Esophagus muscularis mucosa (tissue), 4 donors: ENCODE results near the gene ABCC1. TPM values are rescaled to one million over a fixed set of nuclear protein-coding genes. Genes with fewer than 3 reads are reported as not detected.
"Not testable (repeated sequence)": the region's sequence is repeated elsewhere in the genome, so short reads cannot be mapped to it uniquely, and the experiment has no call there.

Experiments used
- DNase-seq: peaks from one replicate; pipeline ENCODE4 v3.0.0-alpha.2; 2017; ENCODE audit errors: extremely low spot score
- H3K27ac ChIP-seq, 4 donors: fragments of 200-600 bp; sonication (generic); replicated peaks in 1 of 4; 1 replicate in 3 of 4; 2 replicates in 1 of 4; pipeline ENCODE4 v1.5.1; 2016 to 2019; ENCODE audit warnings: mild to moderate bottlenecking in 1 of 4
- H3K27me3 ChIP-seq, 4 donors: fragments of 200-600 bp; sonication (generic); one replicate each; pipeline versions ENCODE4 v1.5.1 to v1.6.0; 2016 to 2019
- H3K36me3 ChIP-seq, 4 donors: fragments of 200-600 bp; sonication (generic); one replicate each; pipeline ENCODE4 v1.5.1; 2016 to 2019
- H3K4me1 ChIP-seq, 4 donors: fragments of 200-600 bp; sonication (generic); one replicate each; pipeline ENCODE4 v1.5.1; 2016 to 2019
- H3K4me3 ChIP-seq, 4 donors: fragments of 200-600 bp; sonication (generic); 1 replicate in 2 of 4; 2 replicates in 2 of 4; pipeline ENCODE4 v1.5.1; 2016 to 2019; ENCODE audit warnings: mild to moderate bottlenecking in 4 of 4, moderate library complexity in 1 of 4
- H3K9me3 ChIP-seq, 4 donors: fragments of 200-600 bp; sonication (generic); 1 replicate in 3 of 4; 2 replicates in 1 of 4; pipeline ENCODE4 v1.5.1; 2016 to 2019
- CTCF ChIP-seq, 3 experiments: fragments of 200-600 bp in 2 of 3; fragments of 450-650 bp in 1 of 3; sonication (generic) in 2 of 3; IDR thresholded peaks; one replicate each; pipeline ENCODE4 v1.5.1; 2017 to 2019; ENCODE audit warnings: antibody characterized with exemption in 3 of 3, mild to moderate bottlenecking in 2 of 3, moderate library complexity in 1 of 3
- EP300 ChIP-seq: sonication (generic); formaldehyde crosslinking; IDR thresholded peaks from one replicate; pipeline ENCODE4 v1.6.1; 2017; ENCODE audit warnings: antibody characterized with exemption
- POLR2A ChIP-seq: fragments of 450-650 bp; IDR thresholded peaks from one replicate; pipeline ENCODE4 v1.6.1; 2017; ENCODE audit warnings: antibody characterized with exemption, moderate library complexity, mild to moderate bottlenecking, low read depth
- POLR2AphosphoS5 ChIP-seq, 2 donors: sonication (generic); formaldehyde crosslinking; IDR thresholded peaks; one replicate each; pipeline ENCODE4 v1.6.1; 2017; ENCODE audit warnings: antibody characterized with exemption in 2 of 2
- WGBS: methylation state at CpG from one replicate; pipeline ENCODE4 v1.1.5; 2018; 5-methylcytosine and 5-hydroxymethylcytosine counted together
- intact Hi-C: fragments of 100-400 bp; cut with DNase I; formaldehyde crosslinking; loops from one replicate; pipeline ENCODE4 v1.15.1; 2023
- total RNA-seq, 4 donors: library from RNA; depleted of rRNA; stranded (reverse); fragments of >200 nt; gene quantifications; one replicate each; pipeline versions ENCODE4 v1.1.0 to v1.2.1, GENCODE V29; 2016

The ABCC1 gene
- total RNA-seq, 4 donors from 2014 or later = 61.8 to 141 (median 103) TPM

GRCh38 chr16:16176328-16176727 is 226.9 kb downstream of the ABCC1 start:
- H3K36me3 ChIP-seq = no peaks in the 10 kb centered on the region
- DNase-seq = no peak
- intact Hi-C loops = no loop called here
- peaks cover 0 to 5% (median 0%) of the 10 kb centered on the region in 4 donors for H3K9me3 ChIP-seq
- H3K4me1 ChIP-seq = peaks cover 0 to 3% (median 0%) of the 10 kb centered on the region in 4 donors
- no peak for TF ChIP-seq CTCF (IDR thresholded peaks at IDR 0.05)
- TF ChIP-seq POLR2A = no peak
- no peak for TF ChIP-seq POLR2AphosphoS5 (IDR thresholded peaks at IDR 0.05)
- no peak for TF ChIP-seq EP300
- H3K27ac ChIP-seq = no peak overlapping the region
- H3K4me3 ChIP-seq = no peak overlapping the region
- no peaks in the 10 kb centered on the region for H3K27me3 ChIP-seq

DNA sequence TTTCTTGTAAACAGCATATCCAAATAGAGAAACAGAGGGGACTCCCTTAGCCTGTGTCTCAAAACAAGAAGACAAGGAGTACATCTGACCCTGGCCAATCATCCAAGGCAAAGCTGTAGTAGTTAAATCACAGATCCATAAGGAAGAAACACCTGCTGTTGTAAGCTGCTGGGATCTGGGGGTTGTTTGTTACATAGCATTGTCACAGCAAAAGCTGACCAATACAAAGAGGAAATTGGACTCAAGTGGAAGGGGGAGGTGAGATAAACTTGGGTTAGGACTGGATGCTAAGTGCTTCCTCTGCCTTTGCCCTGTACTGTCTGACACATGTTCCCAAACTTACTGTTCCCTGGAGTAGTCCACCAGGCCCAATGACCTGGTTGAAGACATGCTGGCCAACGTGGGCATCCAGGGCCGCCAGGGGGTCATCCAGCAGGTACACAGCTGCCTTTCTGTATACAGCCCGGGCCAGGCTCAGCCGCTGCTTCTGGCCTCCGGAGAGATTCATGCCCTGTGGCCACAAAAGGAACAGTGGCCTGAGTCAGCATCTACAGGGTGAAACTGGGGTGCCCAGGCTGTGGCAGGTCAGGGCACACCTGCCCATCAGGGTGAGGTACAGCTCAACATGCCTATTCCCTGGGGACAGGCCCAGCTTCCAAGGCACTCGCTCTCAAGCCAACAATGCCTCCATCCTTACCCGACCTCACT is 229.2 kb downstream of the ABCC1 start:
- Histone ChIP-seq H3K9me3 (peaks cover 0 to 5% (median 0%) of the 10 kb centered on the region in 4 donors), H3K4me1 (peaks cover 0 to 3% (median 0%) of the 10 kb centered on the region in 4 donors), H3K4me3 (no peak overlapping the region), H3K27ac (no peak overlapping the region), H3K27me3 (no peaks in the 10 kb centered on the region), H3K36me3 (no peaks in the 10 kb centered on the region)
- intact Hi-C loops = no loop called here
- no peak for TF ChIP-seq CTCF (IDR thresholded peaks at IDR 0.05)
- no peak for TF ChIP-seq POLR2AphosphoS5 (IDR thresholded peaks at IDR 0.05)
- TF ChIP-seq POLR2A = no peak
- TF ChIP-seq EP300 = no peak
- WGBS = 83% methylated on average over 6 of the region's 7 CpGs
- DNase-seq = no peak

GRCh38 chr16:16181748-16182147 is 232.3 kb downstream of the ABCC1 start:
- intact Hi-C loops = not testable (repeated sequence)
- 78% methylated on average over 3 of the region's 3 CpGs for WGBS

DNA sequence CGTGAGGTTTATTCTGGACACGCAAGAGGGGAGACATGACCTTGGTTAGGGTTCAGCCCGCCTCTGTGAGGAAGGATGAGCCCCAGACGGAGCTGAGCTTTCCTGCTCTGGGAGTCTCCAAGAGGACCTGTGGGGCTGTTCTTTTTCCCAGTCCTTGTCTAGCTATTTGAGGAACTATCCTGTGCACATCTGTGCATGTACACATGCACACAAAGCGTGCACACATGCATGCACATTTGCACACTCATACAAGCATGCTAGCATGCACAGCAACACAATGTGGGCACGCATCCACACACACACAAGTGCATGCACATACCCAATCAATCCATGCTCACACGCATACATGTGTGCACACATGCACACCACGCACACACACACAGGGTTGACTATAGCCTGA is 233.5 kb downstream of the ABCC1 start:
- no peak for TF ChIP-seq CTCF (IDR thresholded peaks at IDR 0.05)
- no peak for TF ChIP-seq EP300
- H3K9me3 ChIP-seq = no peaks in the 10 kb centered on the region
- H3K4me3 ChIP-seq = no peak overlapping the region
- H3K4me1 ChIP-seq = no peaks in the 10 kb centered on the region
- no peak for DNase-seq
- intact Hi-C loops = no loop called here
- 90% methylated on average over 6 of the region's 8 CpGs for WGBS
- no peaks in the 10 kb centered on the region for H3K36me3 ChIP-seq
- no peak overlapping the region for H3K27ac ChIP-seq
- no peaks in the 10 kb centered on the region for H3K27me3 ChIP-seq

More at GRCh38 chr16:16181748-16182147, 232.3 kb downstream of the ABCC1 start:
- not testable (repeated sequence) for H3K27ac ChIP-seq, H3K9me3 ChIP-seq, H3K4me1 ChIP-seq, H3K4me3 ChIP-seq, H3K27me3 ChIP-seq, DNase-seq, H3K36me3 ChIP-seq

DNA sequence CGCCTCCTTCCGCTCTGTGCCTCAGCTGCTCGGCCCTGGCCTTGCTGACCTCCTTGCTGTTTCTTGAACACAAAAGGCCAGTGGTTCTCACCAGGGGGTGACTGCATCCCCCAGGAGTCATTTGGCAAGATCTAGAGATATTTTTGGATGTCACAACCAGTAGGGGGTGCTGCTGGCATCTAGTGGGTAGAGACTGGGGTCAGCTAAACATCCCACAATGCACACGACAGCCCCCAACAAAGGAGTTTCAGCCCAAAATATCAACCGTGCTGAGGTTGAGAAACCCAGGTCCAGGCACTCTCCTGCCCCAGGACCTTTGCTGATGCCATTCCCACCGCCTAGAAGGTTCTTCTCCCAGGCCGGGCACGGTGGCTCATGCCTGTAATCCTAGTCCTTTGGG is 234.1 kb downstream of the ABCC1 start:
- H3K4me3 ChIP-seq = no peak overlapping the region
- no peak overlapping the region for H3K27ac ChIP-seq
- no peaks in the 10 kb centered on the region for H3K36me3 ChIP-seq
- no peak for TF ChIP-seq EP300
- intact Hi-C loops = no loop called here
- no peak for DNase-seq
- WGBS = 80% methylated on average over 8 of the region's 8 CpGs
- no peaks in the 10 kb centered on the region for H3K27me3 ChIP-seq
- no peaks in the 10 kb centered on the region for H3K4me1 ChIP-seq
- no peaks in the 10 kb centered on the region for H3K9me3 ChIP-seq

DNA sequence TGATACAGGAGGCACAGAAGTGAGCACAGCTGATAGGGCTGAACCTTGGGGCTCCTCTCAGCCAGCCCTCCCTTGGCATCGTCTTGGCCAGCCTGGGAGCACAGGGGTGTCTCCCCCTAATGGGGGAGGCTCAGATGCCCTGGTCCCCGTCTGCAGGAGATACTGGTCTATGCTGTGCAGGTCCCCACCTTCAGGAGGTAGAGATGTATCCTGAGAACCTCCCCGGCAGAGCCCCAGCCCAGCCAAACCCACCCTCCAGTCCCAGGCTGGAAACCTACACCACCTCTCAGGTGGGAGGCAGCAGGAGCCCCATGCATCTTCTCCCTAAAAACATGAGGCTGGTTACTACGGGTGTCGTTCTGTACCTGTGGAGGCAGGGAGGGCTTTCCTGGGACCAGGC is 235.2 kb downstream of the ABCC1 start:
- TF ChIP-seq POLR2AphosphoS5 (IDR thresholded peaks at IDR 0.05) (no peak), POLR2A (no peak), CTCF (IDR thresholded peaks at IDR 0.05) (no peak), EP300 (no peak)
- Histone ChIP-seq H3K27ac (no peak overlapping the region), H3K9me3 (no peaks in the 10 kb centered on the region), H3K4me1 (no peaks in the 10 kb centered on the region), H3K36me3 (no peaks in the 10 kb centered on the region), H3K27me3 (no peaks in the 10 kb centered on the region), H3K4me3 (no peak overlapping the region)
- WGBS = 93% methylated on average over 3 of the region's 5 CpGs
- no peak for DNase-seq
- intact Hi-C loops = no loop called here
